Endothelial cell of umbilical vein (primary cell): Measurements from ENCODE around the gene HAGH. TPM values are rescaled to one million over a fixed set of nuclear protein-coding genes. Genes with fewer than 3 reads are reported as not detected.

Experiments
- BruUV-seq: library from RNA; stranded (reverse); fragments of 400-500 nt; replicated peaks from 2 replicates; lab custom pipeline; 2021; lab: Mats Ljungman, UMichigan
- CTCF ChIA-PET: fragments of 300-600, 350-600 bp; sonication (Branson Sonifier 250); formaldehyde crosslinking; loops from one replicate; lab custom pipeline; 2021; ENCODE audit warnings: antibody characterized with exemption, inconsistent platforms; lab: Charles Lee
- POLR2A ChIA-PET: fragments of 300-600, 350-600 bp; sonication (Branson Sonifier 250); formaldehyde crosslinking; loops from one replicate; lab custom pipeline; 2021; ENCODE audit warnings: antibody characterized with exemption, inconsistent platforms; lab: Charles Lee
- DNase-seq: peaks from one replicate; pipeline ENCODE4 v3.0.0-alpha.2; 2011; ENCODE audit warnings: low read depth, low spot score
- FAIRE-seq: peaks from 2 replicates; lab custom pipeline; 2011; peaks lifted over from hg19 to GRCh38; lab: Jason Lieb, UNC
- H2AFZ ChIP-seq: 2 replicates; pipeline ENCODE4 v1.6.0; 2012; ENCODE audit warnings: low read depth, low read length, control low read depth, inconsistent platforms
- H3K27ac ChIP-seq: 2 replicates; pipeline ENCODE4 v1.5.1; 2011; ENCODE audit warnings: low read depth, mild to moderate bottlenecking, control low read depth, low read length, moderate library complexity; ENCODE audit not compliant: insufficient read depth
- H3K27me3 ChIP-seq, 2 experiments: 2 replicates each; pipeline versions ENCODE4 v1.6.0 to v1.6.1; 2011; ENCODE audit warnings: low read length in 2 of 2, mixed read lengths in 1 of 2; ENCODE audit not compliant: control insufficient read depth in 2 of 2, insufficient read depth in 2 of 2
- H3K36me3 ChIP-seq, 2 experiments: 2 replicates in 1 of 2; 3 replicates in 1 of 2; pipeline ENCODE4 v1.5.1; 2011; ENCODE audit warnings: low read length in 2 of 2, mild to moderate bottlenecking in 1 of 2, moderate library complexity in 1 of 2; ENCODE audit not compliant: control insufficient read depth in 2 of 2, insufficient read depth in 2 of 2; ENCODE audit errors: extremely low read depth in 1 of 2
- H3K4me1 ChIP-seq: 3 replicates; pipeline ENCODE4 v1.5.1; 2011; ENCODE audit warnings: mild to moderate bottlenecking, low read length; ENCODE audit not compliant: control insufficient read depth, insufficient read depth; ENCODE audit errors: extremely low read depth
- H3K4me2 ChIP-seq: 2 replicates; pipeline ENCODE4 v1.6.1; 2011; ENCODE audit warnings: low read length, control low read depth, mixed read lengths; ENCODE audit not compliant: insufficient read depth
- H3K4me3 ChIP-seq, 3 experiments: fragments of 200-600 bp in 1 of 3; sonication (generic), shearing (Covaris generic) in 1 of 3; replicated peaks in 1 of 3; 2 replicates each; pipeline ENCODE4 v1.5.1; 2011 to 2016; ENCODE audit warnings: control low read depth in 3 of 3, low read length in 3 of 3, mild to moderate bottlenecking in 2 of 3, inconsistent platforms in 1 of 3, low read depth in 1 of 3, moderate library complexity in 1 of 3; ENCODE audit not compliant: insufficient read depth in 1 of 3
- H3K79me2 ChIP-seq: 2 replicates; pipeline ENCODE4 v1.6.0; 2012; ENCODE audit warnings: low read length, inconsistent platforms; ENCODE audit not compliant: control insufficient read depth, insufficient read depth
- H3K9ac ChIP-seq: replicated peaks from 2 replicates; pipeline ENCODE3; 2011; ENCODE audit warnings: low read length, control low read depth; ENCODE audit not compliant: insufficient read depth; ENCODE audit errors: extremely low read depth
- H3K9me1 ChIP-seq: replicated peaks from 3 replicates; pipeline ENCODE4 v1.6.0; 2011; ENCODE audit warnings: mild to moderate bottlenecking, low read length; ENCODE audit not compliant: control insufficient read depth, insufficient read depth; ENCODE audit errors: extremely low read depth
- H3K9me3 ChIP-seq: replicated peaks from 2 replicates; pipeline ENCODE4 v1.5.1; 2012; ENCODE audit warnings: low read length, inconsistent platforms; ENCODE audit not compliant: control insufficient read depth, insufficient read depth
- H4K20me1 ChIP-seq: replicated peaks from 2 replicates; pipeline ENCODE3; 2011; ENCODE audit warnings: mild to moderate bottlenecking, low read length; ENCODE audit not compliant: control insufficient read depth, insufficient read depth; ENCODE audit errors: extremely low read depth
- EZH2 ChIP-seq: IDR thresholded peaks from 2 replicates; pipeline ENCODE4 v1.6.1; 2012; ENCODE audit warnings: borderline replicate concordance, low read depth, mild to moderate bottlenecking, moderate library complexity, low read length, inconsistent platforms; ENCODE audit not compliant: severe bottlenecking
- FOS ChIP-seq: IDR thresholded peaks from 2 replicates; pipeline ENCODE4 v1.6.1; 2011; ENCODE audit warnings: mild to moderate bottlenecking, low read length, moderate library complexity, borderline replicate concordance; ENCODE audit not compliant: insufficient read depth
- GATA2 ChIP-seq: IDR thresholded peaks from 2 replicates; pipeline ENCODE4 v1.7.0; 2011; ENCODE audit warnings: low read depth, mild to moderate bottlenecking, moderate library complexity, mixed read lengths, low read length; ENCODE audit not compliant: insufficient read length, insufficient read depth
- JUN ChIP-seq: IDR thresholded peaks from 2 replicates; pipeline ENCODE4 v1.6.1; 2011; ENCODE audit warnings: borderline replicate concordance, low read depth; ENCODE audit not compliant: insufficient read length, insufficient read depth
- MYC ChIP-seq: IDR thresholded peaks from one replicate; pipeline ENCODE4 v1.6.1; 2011; ENCODE audit warnings: mild to moderate bottlenecking, low read depth, low read length
- POLR2A ChIP-seq: IDR thresholded peaks from 2 replicates; pipeline ENCODE4 v1.6.1; 2012; ENCODE audit warnings: low read depth, mild to moderate bottlenecking, control low read depth, low read length
- POLR2AphosphoS5 ChIP-seq: IDR thresholded peaks from 2 replicates; pipeline ENCODE4 v1.6.1; 2012; ENCODE audit warnings: low read depth, mild to moderate bottlenecking, control low read depth, low read length, moderate library complexity; ENCODE audit not compliant: insufficient read depth
- dilution Hi-C: fragments of 300-500 bp; cut with MboI; formaldehyde crosslinking; loops from one replicate; pipeline ENCODE4 v1.15.0; 2019; ENCODE audit warnings: low sequenced_read_pairs; ENCODE audit not compliant: extremely low pct_ligation_motif_present
- intact Hi-C: fragments of 100-400 bp; cut with micrococcal nuclease; formaldehyde crosslinking; loops from one replicate; pipeline ENCODE4 v1.10.0; 2022
- polyA plus RNA-seq, 4 experiments: library from polyadenylated mRNA; depleted of rRNA in 3 of 4; stranded (reverse) in 3 of 4; unstranded in 1 of 4; fragments of >200 nt; gene quantifications; 2 replicates each; pipeline versions ENCODE4 v1.2.1 to v1.2.3, GENCODE V29; 2011 to 2012; ENCODE audit warnings: missing spikeins in 1 of 4
- total RNA-seq: library from RNA; stranded (reverse); gene quantifications from 2 replicates; pipeline ENCODE4 v1.2.3, GENCODE V29; 2021
- TF ChIP-seq, protein P1 (sequence below), 2 donors: IDR thresholded peaks; 1 replicate in 1 of 2; 2 replicates in 1 of 2; pipeline ENCODE4 v1.5.1; 2011; ENCODE audit warnings: low read length in 2 of 2, mild to moderate bottlenecking in 2 of 2, moderate library complexity in 2 of 2, control low read depth in 1 of 2, inconsistent platforms in 1 of 2, low read depth in 1 of 2; ENCODE audit not compliant: insufficient read depth in 1 of 2; ENCODE audit errors: extremely low read depth in 1 of 2
- TF ChIP-seq, protein P2 (sequence below): IDR thresholded peaks from 2 replicates; pipeline ENCODE4 v1.6.1; 2011; ENCODE audit not compliant: insufficient read depth, insufficient read length

HAGH gene
- total and polyA plus RNA-seq, 2 donors (not counting 3 experiments of a cell fraction or from before 2014, with no cell fraction given) = 54.3 to 84.2 TPM

DNA sequence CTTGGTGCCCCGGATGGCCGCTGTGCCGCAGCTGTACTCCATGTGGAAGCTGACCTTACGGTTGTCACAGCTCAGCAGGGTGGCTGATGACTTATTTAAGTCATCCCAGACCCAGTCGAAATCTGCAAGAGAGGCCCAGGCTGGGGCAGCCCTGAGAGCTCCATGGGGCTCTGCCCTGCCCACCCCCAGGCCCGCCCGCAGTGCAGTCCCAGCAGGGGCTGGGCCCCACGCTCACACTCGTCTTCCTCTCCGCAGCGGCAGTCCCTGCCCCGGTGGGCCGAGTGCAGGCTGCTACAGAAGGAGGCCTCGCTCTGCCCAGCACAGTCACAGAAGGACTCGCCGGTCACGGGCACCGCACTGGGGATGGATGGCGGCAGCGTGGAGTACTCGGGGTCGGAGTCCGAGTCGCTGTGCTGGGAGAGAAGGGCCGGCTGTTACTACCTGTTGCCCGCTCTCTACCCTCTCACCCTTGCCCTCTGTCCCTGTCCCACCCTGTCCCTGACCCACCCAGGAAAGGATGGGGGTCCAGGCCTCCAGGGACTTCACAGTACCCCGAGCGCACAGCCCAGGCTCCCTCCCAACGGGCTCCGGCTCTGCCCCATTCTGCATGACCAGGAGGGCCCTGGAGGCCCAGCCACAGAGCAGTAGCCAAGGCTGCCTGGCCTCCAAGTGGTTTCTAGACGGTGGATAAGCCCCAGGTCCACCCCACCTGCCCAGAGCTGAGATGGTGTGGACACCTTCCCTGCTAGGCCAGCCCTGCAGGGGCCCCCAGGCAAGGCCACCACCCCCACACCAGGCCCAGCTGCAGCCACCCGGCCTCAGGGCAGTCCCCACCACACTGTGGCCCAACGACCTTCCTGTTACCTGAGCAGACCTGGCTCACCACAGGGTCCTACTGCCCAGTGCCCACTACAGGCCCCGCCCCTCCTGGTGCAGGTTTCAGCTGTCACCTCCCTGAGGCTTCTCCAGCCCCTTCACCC lies 48.1 kb downstream of the HAGH start:
- Histone ChIP-seq H3K27me3 (no peaks in the 10 kb centered on the region), H2AFZ (no peak overlapping the region), H3K9ac (no peak overlapping the region), H4K20me1 (no peaks in the 10 kb centered on the region), H3K27ac (no peak overlapping the region), H3K9me3 (no peaks in the 10 kb centered on the region), H3K4me2 (no peak overlapping the region), H3K4me1 (peaks cover 18% of the 10 kb centered on the region), H3K4me3 (no peak overlapping the region), H3K9me1 (no peaks in the 10 kb centered on the region), H3K36me3 (peaks cover 0 to 45% of the 10 kb centered on the region in 2 experiments), H3K79me2 (peaks cover 16% of the 10 kb centered on the region)
- DNase-seq = no peak
- intact Hi-C loops = no loop called here
- CTCF ChIA-PET = no interaction called here
- TF ChIP-seq POLR2AphosphoS5 (peak; percentile 15), GATA2 (no peak), MYC (no peak), POLR2A (peak; percentile 32)
- no peak for FAIRE-seq
- dilution Hi-C loops = no loop called here
- no TSS peak for BruUV-seq
- POLR2A ChIA-PET = no interaction called here

GRCh38 chr16:1777375-1778199 lies 49.0 kb downstream of the HAGH start:
- no TSS peak for BruUV-seq
- Histone ChIP-seq H4K20me1 (no peaks in the 10 kb centered on the region), H3K9me3 (no peaks in the 10 kb centered on the region), H3K4me3 (no peak overlapping the region), H3K4me2 (no peak overlapping the region), H2AFZ (no peak overlapping the region), H3K79me2 (peaks cover 11% of the 10 kb centered on the region), H3K9me1 (no peaks in the 10 kb centered on the region), H3K4me1 (peaks cover 16% of the 10 kb centered on the region), H3K36me3 (peaks cover 0 to 45% of the 10 kb centered on the region in 2 experiments), H3K9ac (no peak overlapping the region), H3K27ac (no peak overlapping the region), H3K27me3 (no peaks in the 10 kb centered on the region)
- intact Hi-C loops (no loop called here), dilution Hi-C loops (no loop called here)
- DNase-seq (no peak), FAIRE-seq (no peak)
- TF ChIP-seq, protein P1, sequence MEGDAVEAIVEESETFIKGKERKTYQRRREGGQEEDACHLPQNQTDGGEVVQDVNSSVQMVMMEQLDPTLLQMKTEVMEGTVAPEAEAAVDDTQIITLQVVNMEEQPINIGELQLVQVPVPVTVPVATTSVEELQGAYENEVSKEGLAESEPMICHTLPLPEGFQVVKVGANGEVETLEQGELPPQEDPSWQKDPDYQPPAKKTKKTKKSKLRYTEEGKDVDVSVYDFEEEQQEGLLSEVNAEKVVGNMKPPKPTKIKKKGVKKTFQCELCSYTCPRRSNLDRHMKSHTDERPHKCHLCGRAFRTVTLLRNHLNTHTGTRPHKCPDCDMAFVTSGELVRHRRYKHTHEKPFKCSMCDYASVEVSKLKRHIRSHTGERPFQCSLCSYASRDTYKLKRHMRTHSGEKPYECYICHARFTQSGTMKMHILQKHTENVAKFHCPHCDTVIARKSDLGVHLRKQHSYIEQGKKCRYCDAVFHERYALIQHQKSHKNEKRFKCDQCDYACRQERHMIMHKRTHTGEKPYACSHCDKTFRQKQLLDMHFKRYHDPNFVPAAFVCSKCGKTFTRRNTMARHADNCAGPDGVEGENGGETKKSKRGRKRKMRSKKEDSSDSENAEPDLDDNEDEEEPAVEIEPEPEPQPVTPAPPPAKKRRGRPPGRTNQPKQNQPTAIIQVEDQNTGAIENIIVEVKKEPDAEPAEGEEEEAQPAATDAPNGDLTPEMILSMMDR (IDR thresholded peaks at IDR 0.05; ENCODE audit: extremely low read depth in 1 of 2, insufficient read depth in 1 of 2, low read depth in 1 of 2, low read length in 2 of 2) = no peak
- peak; percentile 30 for TF ChIP-seq POLR2AphosphoS5
- TF ChIP-seq EZH2 = no peak
- no peak for TF ChIP-seq MYC
- peak; percentile 17 for TF ChIP-seq POLR2A
- TF ChIP-seq FOS = no peak
- TF ChIP-seq GATA2 = no peak
- TF ChIP-seq, protein P2, sequence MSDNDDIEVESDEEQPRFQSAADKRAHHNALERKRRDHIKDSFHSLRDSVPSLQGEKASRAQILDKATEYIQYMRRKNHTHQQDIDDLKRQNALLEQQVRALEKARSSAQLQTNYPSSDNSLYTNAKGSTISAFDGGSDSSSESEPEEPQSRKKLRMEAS = no peak
- TF ChIP-seq JUN = no peak
- ChIA-PET CTCF (no interaction called here), POLR2A (no interaction called here)
